Measurements from ENCODE around the gene EPB41L2. TPM values are rescaled to one million over a fixed set of nuclear protein-coding genes. Genes with fewer than 3 reads are reported as not detected.

The EPB41L2 gene
- total RNA-seq, 4 donors from 2014 or later = 58.8 to 105 (median 81.3) TPM

GRCh38 chr6:130864344-130864743 lies 198.7 kb downstream of the EPB41L2 start:
- 90 to 91% methylated on average over 11 of the region's 11 CpGs for WGBS, 2 donors
- TF ChIP-seq POLR2A (IDR thresholded peaks at IDR 0.05) = no peak
- no peak for TF ChIP-seq CTCF (IDR thresholded peaks at IDR 0.05)
- Histone ChIP-seq H3K4me1 (no peaks in the 10 kb centered on the region), H3K27ac (no peak overlapping the region), H3K27me3 (no peaks in the 10 kb centered on the region), H3K36me3 (no peaks in the 10 kb centered on the region), H3K4me3 (replicated peaks in 1 of 3) (no peak overlapping the region), H3K9me3 (no peaks in the 10 kb centered on the region)
- intact Hi-C loops (cut with DNase I) = no loop called here
- no peak for DNase-seq

GRCh38 chr6:130863415-130864230 lies 199.4 kb downstream of the EPB41L2 start:
- WGBS, 2 donors = 79 to 86% methylated on average over 4 of the region's 4 CpGs
- no peak overlapping the region for H3K27ac ChIP-seq
- H3K36me3 ChIP-seq = no peaks in the 10 kb centered on the region
- DNase-seq = no peak
- no peaks in the 10 kb centered on the region for H3K9me3 ChIP-seq
- intact Hi-C loops (cut with DNase I) = no loop called here
- no peaks in the 10 kb centered on the region for H3K4me1 ChIP-seq
- TF ChIP-seq POLR2A (IDR thresholded peaks at IDR 0.05) (no peak), CTCF (IDR thresholded peaks at IDR 0.05) (no peak)
- H3K27me3 ChIP-seq = no peaks in the 10 kb centered on the region
- H3K4me3 ChIP-seq (replicated peaks in 1 of 3) = no peak overlapping the region

- no peak for DNase-seq
- no peak overlapping the region for H3K27ac ChIP-seq
- 93 to 97% methylated on average over 2 of the region's 2 CpGs for WGBS, 2 donors
Measured at GRCh38 chr6:130862370-130862769, 200.7 kb downstream of the EPB41L2 start.

GRCh38 chr6:130859161-130859867 lies 203.7 kb downstream of the EPB41L2 start:
- Histone ChIP-seq H3K9me3 (no peaks in the 10 kb centered on the region), H3K4me3 (replicated peaks in 1 of 3) (no peak overlapping the region), H3K36me3 (no peaks in the 10 kb centered on the region), H3K4me1 (no peaks in the 10 kb centered on the region), H3K27me3 (no peaks in the 10 kb centered on the region), H3K27ac (no peak overlapping the region)
- TF ChIP-seq POLR2A (IDR thresholded peaks at IDR 0.05) = no peak
- TF ChIP-seq CTCF (IDR thresholded peaks at IDR 0.05) = no peak
- intact Hi-C loops (cut with DNase I) = no loop called here
- no peak for DNase-seq
- 91 to 93% methylated on average over 11 of the region's 11 CpGs for WGBS, 2 donors

More at GRCh38 chr6:130862370-130862769, 200.7 kb downstream of the EPB41L2 start:
- Histone ChIP-seq H3K4me1 (no peaks in the 10 kb centered on the region), H3K9me3 (no peaks in the 10 kb centered on the region), H3K4me3 (replicated peaks in 1 of 3) (no peak overlapping the region), H3K27me3 (no peaks in the 10 kb centered on the region), H3K36me3 (no peaks in the 10 kb centered on the region)
- no peak for TF ChIP-seq CTCF (IDR thresholded peaks at IDR 0.05)
- no peak for TF ChIP-seq POLR2A (IDR thresholded peaks at IDR 0.05)
- intact Hi-C loops (cut with DNase I) = no loop called here
